Ammon's horn (tissue), 1 donor: ENCODE results near the gene SHPK.

Experiments
- DNase-seq: peaks from one replicate; pipeline ENCODE4 v3.0.0-alpha.2; 2016; ENCODE audit warnings: low spot score

Gene SHPK

GRCh38 chr17:3627769-3628167 lies 8.3 kb downstream of the SHPK start:
- no peak for DNase-seq

GRCh38 chr17:3626831-3627768 lies 8.9 kb downstream of the SHPK start:
- peak; percentile 41 for DNase-seq

GRCh38 chr17:3622977-3623594 lies 13.0 kb downstream of the SHPK start:
- DNase-seq, result no peak

GRCh38 chr17:3621146-3621720 lies 14.8 kb downstream of the SHPK start:
- DNase-seq, result no peak

GRCh38 chr17:3615160-3615870 lies 20.7 kb downstream of the SHPK start:
- no peak for DNase-seq

DNA sequence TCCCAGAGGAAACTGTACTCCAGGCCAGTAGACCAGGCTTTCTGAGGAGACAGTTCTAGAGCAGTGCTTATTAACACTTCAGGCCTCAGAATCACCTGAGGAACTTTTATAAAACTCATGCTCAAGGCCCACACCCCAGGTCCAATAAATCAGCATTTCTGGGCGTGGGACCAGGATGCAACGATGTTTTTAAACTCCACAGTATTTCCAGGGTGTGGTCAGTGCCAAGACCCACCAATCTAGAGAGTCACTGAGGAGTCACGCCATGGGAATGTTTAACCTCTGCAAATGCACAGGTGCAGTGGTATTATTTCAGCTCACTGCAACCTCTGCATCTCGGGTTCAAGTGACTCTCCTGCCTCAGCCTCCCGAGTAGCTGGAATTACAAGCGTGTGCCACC lies 22.9 kb downstream of the SHPK start:
- DNase-seq, result no peak

GRCh38 chr17:3610523-3610922 lies 25.5 kb downstream of the SHPK start:
- DNase-seq, result no peak

- DNase-seq, result no peak
Measured at GRCh38 chr17:3609689-3610088, 26.4 kb downstream of the SHPK start.

DNA sequence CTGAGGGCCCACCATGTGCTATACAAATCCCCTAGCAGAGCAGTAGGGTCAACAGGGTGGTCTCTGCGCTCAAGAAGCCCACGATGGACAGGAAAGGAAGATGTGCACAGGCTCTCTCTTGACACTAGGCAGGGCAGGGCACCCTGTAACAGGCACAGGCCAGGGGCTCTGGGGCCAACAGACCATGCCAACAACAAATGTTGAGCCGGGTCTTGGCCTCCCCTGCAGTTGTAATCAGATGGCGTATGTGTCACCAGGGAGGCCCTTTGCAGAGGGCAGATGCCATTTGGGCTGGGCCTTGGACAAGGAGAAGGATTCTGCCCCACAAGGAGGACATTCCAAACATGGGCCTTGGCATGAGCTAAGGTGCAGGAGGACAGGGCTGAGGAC lies 32.2 kb downstream of the SHPK start:
- DNase-seq, result no peak

DNA sequence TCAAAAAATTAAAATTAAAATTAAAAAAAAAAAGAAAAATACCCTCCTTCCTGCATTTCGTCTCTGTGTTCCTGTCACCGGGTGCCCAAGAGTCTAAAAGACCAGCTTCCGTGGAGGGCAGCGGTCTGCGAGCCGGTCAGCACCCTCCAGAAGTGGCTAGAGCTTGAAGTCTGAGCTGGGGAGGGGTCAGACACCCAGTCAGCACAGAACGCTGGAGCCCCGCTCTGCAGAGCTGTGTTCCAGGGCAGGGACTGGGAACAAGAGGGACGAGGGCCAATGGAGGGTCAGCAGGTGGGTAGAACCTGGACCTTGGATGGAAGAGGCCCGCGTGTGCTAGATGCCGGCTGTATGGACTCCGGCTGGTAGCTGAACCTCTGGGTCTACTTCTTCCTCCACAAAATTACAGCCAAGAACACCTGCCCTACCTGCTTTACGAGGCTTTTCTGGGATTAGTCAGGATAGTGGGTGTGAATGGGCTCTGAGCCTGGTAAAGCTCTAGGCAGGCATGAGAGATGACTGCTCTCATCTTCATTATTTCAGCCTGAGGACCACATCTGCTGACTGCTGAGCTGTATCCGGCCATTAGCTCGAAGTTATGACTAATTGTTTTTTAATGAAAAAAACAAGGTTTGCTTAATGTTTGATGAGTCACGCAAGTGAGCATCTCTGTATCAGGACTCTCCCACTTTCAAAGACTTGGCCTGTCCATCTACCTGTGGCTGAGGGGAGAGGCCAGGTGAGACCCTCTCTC lies 32.8 kb downstream of the SHPK start:
- no peak for DNase-seq

DNA sequence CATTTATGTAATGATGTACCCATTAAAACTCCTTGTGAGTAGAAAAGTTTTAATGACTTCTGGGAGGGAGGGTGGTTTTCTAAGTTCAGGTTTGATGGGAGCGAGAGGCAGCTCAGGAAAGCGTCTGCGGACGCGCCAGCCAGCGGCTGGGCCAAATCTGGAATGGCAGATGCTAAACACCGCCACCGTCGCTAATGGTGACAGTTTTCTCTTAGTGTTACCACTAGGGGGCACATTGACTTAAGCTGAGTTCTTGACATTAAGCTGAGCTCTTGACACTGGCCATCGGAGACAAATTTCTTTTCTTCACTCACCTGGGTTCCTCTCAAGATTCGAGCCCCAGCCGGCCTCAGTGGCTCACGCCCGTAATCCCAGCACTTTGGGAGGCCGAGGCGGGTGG lies 33.6 kb downstream of the SHPK start:
- DNase-seq, result no peak

- DNase-seq, result no peak
Measured at GRCh38 chr17:3600529-3601205, 35.4 kb downstream of the SHPK start.

- no peak for DNase-seq
Measured at GRCh38 chr17:3598078-3598477, 38.0 kb downstream of the SHPK start.

- DNase-seq, result no peak
Measured at GRCh38 chr17:3596804-3597464, 39.1 kb downstream of the SHPK start.

DNA sequence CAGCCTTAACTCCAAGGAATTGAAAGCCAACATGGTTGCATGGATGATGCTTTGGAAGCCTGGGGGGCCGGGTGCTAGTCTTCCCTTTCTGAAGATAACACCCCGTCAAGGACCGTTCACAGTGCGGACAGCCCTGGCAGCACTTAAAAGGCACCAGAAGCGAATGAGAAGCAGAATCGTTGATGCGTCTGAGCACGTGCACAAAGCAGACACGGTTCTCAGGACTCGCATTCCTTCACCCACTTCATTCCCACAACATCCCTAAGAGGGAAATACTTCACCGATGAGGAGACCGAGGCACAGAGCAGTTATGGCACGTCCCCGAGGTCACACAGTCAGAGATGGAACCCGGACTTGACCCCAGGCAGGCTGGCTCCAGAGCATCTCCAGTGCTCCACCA lies 41.1 kb downstream of the SHPK start:
- no peak for DNase-seq

GRCh38 chr17:3594051-3594800 lies 41.8 kb downstream of the SHPK start:
- DNase-seq, result peak; percentile 72

GRCh38 chr17:3593384-3593783 lies 42.7 kb downstream of the SHPK start:
- no peak for DNase-seq

GRCh38 chr17:3592216-3592860 lies 43.7 kb downstream of the SHPK start:
- no peak for DNase-seq

DNA sequence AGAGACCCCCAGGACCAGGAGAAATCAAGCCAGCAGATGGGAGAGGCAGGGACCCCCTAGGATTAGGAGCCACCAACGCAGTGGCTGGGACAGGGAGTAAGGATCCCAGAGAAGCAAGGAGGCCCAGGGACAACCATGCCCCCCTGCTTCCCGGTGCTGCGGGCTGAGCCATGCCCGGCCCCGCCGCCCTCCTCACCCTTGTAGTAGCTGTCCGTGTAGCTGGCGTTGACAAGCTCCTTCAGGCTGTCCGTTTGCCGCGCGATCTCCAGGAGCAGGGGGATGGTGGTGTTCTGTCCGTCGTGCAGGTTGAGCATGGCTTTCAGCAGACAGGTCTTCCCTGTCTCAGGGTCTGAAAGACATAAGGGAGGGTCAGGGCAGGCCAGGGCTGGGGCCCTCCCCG lies 45.3 kb downstream of the SHPK start:
- DNase-seq, result no peak
